NAMALWA (cell line): ENCODE data around the gene TOPBP1.
"Not testable (repeated sequence)": the region's sequence is repeated elsewhere in the genome, so short reads cannot be mapped to it uniquely, and the experiment has no call there.

ENCODE experiments used
- DNase-seq: peaks from one replicate; pipeline ENCODE4 v3.0.0-alpha.2; 2015; ENCODE audit warnings: low spot score

The TOPBP1 gene

GRCh38 chr3:133674290-133674919 is 12.7 kb upstream of the TOPBP1 start:
- no peak for DNase-seq

- DNase-seq: no peak
These were observed 12.0 kb upstream of the TOPBP1 start for GRCh38 chr3:133673746-133674145.

DNA sequence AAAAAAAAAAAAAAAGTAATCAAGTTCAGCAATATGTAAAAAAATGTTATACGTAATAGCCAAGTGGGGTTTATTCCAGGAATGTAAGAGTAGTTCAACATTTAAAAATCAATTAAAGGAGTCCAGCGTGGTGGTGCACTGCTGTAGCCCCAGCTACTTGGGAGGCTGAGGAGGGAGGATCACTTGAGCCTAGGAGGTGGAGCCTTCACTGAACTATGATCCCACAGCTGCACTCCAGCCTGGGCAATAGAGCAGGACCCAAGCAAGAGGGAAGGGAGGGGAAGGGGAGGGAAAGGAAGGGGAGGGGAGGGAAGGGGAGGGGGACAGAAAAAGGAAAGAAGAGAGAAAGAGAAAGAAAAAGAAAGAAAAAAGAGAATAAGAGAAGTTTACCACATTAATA is 10.7 kb upstream of the TOPBP1 start:
- no peak for DNase-seq

- DNase-seq: no peak
These were observed 8.8 kb upstream of the TOPBP1 start for GRCh38 chr3:133670525-133670995.

- DNase-seq: no peak
These were observed 8.3 kb upstream of the TOPBP1 start for GRCh38 chr3:133669949-133670524.

- DNase-seq: no peak
These were observed 5.4 kb upstream of the TOPBP1 start for GRCh38 chr3:133667118-133667517.

DNA sequence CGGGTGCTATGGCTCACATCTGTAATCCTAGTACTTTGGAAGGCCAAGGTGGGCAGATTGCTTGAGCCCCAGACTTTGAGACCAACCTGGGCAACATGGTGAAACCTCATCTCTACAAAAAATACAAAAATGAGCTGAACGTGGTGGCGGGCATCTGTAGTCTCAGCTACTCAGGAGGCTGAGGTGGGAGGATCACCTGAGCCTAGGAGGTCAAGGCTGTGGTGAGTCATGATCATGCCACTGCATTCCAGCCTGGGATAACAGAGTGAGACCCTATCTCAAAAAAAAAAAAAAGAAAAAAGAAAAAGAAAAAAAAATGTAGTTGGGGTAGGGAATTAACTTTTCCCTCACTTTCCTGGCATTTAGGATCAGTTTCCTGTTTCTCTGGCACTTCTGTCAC is 3.4 kb upstream of the TOPBP1 start:
- not testable (repeated sequence) for DNase-seq

- peak; percentile 92 for DNase-seq
These were observed 2.0 kb upstream of the TOPBP1 start for GRCh38 chr3:133663569-133664313.

DNA sequence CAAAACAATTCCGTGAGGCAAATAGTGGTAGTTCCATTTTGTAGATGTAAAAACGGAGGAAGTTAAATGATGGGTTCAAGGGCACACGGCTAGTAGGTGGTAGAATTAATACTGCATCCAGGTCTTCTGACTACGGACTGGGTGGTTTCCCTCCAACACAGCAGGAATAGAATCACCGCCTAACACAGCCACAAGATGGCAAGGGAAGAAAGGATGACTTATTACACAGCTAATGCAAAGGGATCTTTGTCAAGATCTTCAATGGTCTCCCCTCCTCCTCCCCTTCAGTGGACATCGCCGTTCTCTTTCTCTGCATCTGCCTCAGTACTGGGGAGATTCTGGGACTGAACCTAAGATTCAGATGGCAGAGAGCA is 524 bp upstream of the TOPBP1 start:
- DNase-seq: peak; percentile 67

DNA sequence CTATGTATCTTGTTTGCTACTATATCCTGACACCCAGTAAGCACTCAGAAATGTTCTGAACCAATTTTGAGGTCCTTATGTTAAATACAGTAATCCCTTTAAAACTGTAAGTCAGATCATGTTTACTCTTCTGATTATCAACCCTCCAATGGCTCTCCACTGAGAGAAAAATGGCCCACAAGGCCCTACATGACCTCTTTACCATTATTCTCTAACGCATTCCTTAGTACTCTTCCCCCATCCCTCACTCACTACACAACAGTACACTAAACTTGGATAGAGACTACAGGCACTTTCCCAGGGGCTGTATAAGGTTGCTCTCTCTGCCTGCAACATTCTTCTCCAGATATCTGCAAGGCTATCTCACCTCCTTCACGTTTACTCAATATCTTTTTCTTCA is 1.9 kb downstream of the TOPBP1 start:
- DNase-seq: no peak

DNA sequence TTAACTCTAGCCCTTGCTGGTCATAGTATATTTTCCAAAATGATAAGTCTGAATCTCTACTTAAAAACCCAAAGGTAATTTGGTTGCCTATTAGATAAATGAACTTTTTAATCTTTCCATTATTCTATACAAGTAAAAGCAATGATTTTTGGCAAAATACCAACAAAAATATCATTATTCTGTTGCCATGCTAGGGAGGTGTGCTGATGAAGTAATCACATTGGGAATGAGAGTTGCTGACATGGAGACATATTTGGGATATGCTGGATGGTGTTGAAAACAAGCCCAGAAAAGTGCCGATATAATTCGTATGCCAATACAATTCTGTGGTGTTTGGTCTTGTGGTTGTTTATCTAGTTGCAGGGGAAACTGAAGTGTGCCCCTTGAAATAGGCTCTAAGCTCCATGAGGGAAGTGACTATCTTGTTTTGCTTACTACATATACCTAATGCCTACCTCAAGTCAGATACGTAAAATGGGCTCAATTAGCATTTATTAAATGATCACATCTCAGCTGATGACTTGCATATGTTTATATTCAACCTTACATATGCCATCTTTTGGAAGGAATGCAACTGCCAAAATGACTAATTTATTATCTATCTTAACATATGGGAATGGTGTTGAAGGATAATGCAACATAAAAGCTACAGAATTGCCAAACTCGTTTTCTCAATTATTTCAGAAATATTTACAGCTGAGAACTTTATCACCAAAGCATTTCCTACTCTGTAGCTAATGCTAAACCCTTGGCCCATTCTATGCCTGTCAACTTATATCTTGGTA is 5.8 kb downstream of the TOPBP1 start:
- DNase-seq: no peak

DNA sequence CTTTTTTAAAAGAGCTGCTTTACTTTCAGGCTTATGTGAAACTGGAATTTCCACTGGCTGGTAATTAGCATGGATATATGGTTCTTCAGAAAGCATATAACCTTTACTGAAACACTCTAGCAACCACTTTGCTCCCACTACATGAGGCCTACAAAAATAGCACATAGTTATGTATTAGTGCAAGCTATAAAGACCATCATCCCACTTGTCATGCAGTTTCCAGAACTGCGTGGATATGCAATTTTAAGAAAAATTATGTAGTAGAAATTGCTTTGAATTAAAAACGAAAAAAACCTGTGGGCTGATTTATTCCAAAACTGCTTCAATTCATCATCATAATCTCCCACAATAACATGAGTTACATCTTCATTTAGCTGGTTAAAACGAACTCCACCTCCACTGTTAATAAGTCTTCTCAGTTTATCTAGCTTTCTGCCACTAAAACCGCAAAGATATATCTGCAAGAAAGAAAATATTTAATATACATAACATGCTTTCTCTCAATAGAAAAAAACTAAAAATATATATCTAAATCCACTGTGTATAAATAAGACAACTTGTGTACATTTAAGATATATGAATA is 12.2 kb downstream of the TOPBP1 start:
- DNase-seq: no peak

- no peak for DNase-seq
These were observed 17.0 kb downstream of the TOPBP1 start for GRCh38 chr3:133644768-133645167.

- no peak for DNase-seq
These were observed 18.1 kb downstream of the TOPBP1 start for GRCh38 chr3:133643611-133644010.

DNA sequence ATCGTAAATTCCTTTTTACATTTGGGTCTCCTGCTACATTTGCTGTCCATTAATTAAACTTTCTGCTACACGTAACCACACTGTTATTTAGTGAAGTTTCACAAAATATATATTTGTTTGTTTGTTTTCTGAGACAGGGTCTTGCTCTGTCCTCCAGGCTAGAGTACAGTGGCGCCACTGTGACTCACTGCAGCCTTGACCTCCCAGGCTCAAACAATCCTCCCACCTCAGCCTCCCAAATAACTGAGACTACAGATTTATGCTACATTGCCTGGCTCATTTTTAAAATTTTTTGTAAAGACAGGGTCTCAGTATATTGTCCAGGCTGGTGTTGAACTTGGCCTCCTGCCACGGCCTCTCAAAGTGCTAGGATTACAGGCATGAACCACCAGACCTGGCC is 20.5 kb downstream of the TOPBP1 start:
- no peak for DNase-seq

- DNase-seq: no peak
These were observed 28.3 kb downstream of the TOPBP1 start for GRCh38 chr3:133633439-133633838.

DNA sequence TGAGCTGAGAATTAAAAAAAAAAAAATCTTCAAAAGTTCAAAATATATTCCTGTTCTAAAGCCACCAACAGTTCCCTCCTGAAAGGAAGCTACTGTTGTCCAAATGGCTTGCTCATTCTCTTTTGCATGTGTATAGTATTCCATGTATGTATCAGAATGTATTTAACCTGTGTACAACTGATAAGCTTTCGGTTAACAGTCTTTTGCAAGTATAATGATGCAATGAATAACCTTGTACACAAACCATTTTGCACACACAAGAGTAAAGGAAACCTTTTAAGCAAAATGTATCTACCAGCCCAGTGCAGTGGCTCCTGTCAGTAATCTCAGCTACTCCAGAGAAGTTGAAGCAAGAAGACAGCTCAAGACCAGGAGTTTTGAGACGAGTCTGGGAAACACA is 32.6 kb downstream of the TOPBP1 start:
- DNase-seq: no peak

GRCh38 chr3:133627789-133628188 is 34.0 kb downstream of the TOPBP1 start:
- no peak for DNase-seq

DNA sequence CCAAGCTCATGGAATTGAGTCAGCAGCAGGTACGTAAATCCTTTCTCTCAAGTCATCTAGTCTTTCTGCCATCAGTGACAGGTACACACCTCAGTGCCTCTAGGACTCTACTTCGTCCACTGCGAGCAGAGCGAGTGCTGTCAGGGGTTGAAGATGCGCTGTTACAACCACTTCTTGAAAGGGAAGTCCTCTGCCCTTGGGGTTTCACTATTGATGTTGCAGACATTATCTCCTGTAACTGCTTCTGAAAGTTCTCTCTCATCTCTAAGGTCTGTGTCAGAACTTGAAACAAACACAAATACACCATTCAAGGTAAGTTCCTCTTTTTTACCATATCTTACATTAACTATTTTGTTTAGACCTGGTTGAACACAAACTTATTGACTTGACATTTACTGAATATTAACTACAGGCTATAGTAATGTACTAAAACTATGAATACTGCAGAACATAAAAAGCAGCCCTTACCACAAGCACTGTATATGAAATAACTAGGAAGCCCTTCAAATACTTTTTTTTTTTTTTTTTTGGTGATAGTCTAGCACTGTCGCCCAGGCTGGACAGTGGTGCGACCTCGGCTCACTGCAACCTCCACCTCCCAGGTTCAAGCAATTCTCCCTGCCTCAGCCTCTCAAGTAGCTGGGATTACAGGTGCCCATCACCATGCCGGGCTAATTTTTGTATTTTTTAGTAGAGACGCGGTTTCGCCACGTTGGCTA is 41.5 kb downstream of the TOPBP1 start:
- no peak for DNase-seq

- no peak for DNase-seq
These were observed 50.2 kb downstream of the TOPBP1 start for GRCh38 chr3:133611534-133611933.

DNA sequence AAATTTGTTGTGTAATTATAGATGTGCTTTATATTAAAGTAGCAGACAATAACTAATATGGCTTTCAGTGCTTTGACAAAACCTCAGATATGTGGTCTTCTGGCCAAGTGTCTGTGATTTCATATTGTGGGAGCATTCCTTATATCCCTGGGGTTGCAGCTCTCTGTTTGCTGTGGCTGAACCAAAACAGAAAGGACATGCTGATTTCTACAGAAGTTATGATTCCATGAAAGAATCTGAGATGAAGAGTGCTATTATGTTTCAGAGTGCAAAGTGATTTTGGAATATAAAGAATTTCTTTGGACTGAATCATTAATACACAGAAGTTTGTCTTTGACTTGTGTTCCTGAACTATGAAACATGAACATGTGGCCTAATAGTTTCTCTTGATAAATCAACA is 51.7 kb downstream of the TOPBP1 start:
- no peak for DNase-seq

DNA sequence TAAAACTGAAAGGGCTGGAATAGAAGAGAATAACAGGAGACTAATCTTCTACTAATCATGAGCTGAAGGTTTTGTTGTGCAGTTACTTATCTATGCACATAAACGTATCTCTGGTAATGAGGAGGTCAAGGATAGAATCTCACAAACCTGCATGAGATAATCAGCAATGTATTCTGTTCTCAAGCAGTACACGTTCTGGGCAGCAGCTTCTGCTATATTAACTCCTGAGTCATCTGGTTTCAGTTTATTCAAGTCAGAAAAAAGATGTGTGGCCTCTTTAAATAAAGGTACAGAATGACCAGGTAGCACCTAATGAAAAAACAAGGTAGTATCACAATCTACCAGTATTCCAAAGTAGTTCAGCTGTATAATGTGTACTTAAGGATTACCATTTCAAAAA is 53.4 kb downstream of the TOPBP1 start:
- no peak for DNase-seq
